CD8-positive, alpha-beta memory T cell (primary cell): ENCODE results near the gene ANKRD34A. TPM values are rescaled to one million over a fixed set of nuclear protein-coding genes. Genes with fewer than 3 reads are reported as not detected.

Experiments used
- CTCF ChIA-PET: fragments of 350-600 bp; sonication (Branson Sonifier 250); formaldehyde crosslinking; loops from one replicate; lab custom pipeline; 2021; ENCODE audit warnings: antibody characterized with exemption; lab: Charles Lee
- POLR2A ChIA-PET: fragments of 350-600 bp; sonication (Branson Sonifier 250); formaldehyde crosslinking; loops from one replicate; lab custom pipeline; 2021; ENCODE audit warnings: antibody characterized with exemption; lab: Charles Lee
- DNase-seq, 5 donors: peaks; one replicate each; pipeline versions ENCODE4 v3.0.0 to v3.0.0-alpha.2; 2020 to 2022; ENCODE audit warnings: mixed read lengths in 1 of 5
- H3K27ac ChIP-seq: one replicate; pipeline ENCODE4 v1.7.0; 2013; ENCODE audit warnings: low read depth, mild to moderate bottlenecking, low read length, moderate library complexity
- H3K27me3 ChIP-seq: 2 replicates; pipeline ENCODE4 v1.7.0; 2013; ENCODE audit warnings: low read length, mild to moderate bottlenecking; ENCODE audit not compliant: insufficient read depth, poor library complexity, severe bottlenecking
- H3K36me3 ChIP-seq: 2 replicates; pipeline ENCODE4 v1.7.0; 2013; ENCODE audit warnings: mild to moderate bottlenecking, low read length, moderate library complexity; ENCODE audit not compliant: insufficient read depth
- H3K4me1 ChIP-seq: 2 replicates; pipeline ENCODE4 v1.7.0; 2013; ENCODE audit warnings: mild to moderate bottlenecking, low read length, moderate library complexity; ENCODE audit not compliant: insufficient read depth
- H3K4me3 ChIP-seq: 2 replicates; pipeline ENCODE4 v1.7.0; 2013; ENCODE audit warnings: mild to moderate bottlenecking, low read length
- H3K9me3 ChIP-seq: 2 replicates; pipeline ENCODE4 v1.7.0; 2013; ENCODE audit warnings: mild to moderate bottlenecking, low read length
- H3K27ac Mint-ChIP-seq, 8 donors: one replicate each; pipeline ENCODE4 v1.8.0; 2020 to 2021; ENCODE audit warnings: mixed read lengths in 8 of 8, mild to moderate bottlenecking in 6 of 8, inconsistent platforms in 3 of 8, moderate library complexity in 3 of 8
- H3K27me3 Mint-ChIP-seq, 2 donors: one replicate each; pipeline ENCODE4 v1.8.0; 2020 to 2021; ENCODE audit warnings: mixed read lengths in 2 of 2, mild to moderate bottlenecking in 1 of 2, moderate library complexity in 1 of 2
- H3K36me3 Mint-ChIP-seq, 3 donors: one replicate each; pipeline ENCODE4 v1.8.0; 2020 to 2021; ENCODE audit warnings: mixed read lengths in 3 of 3, inconsistent platforms in 1 of 3, mild to moderate bottlenecking in 1 of 3
- H3K4me1 Mint-ChIP-seq, 3 donors: one replicate each; pipeline ENCODE4 v1.8.0; 2020 to 2021; ENCODE audit warnings: mixed read lengths in 3 of 3, inconsistent platforms in 1 of 3, mild to moderate bottlenecking in 1 of 3
- H3K4me3 Mint-ChIP-seq, 7 donors: one replicate each; pipeline ENCODE4 v1.8.0; 2020 to 2021; ENCODE audit warnings: mixed read lengths in 7 of 7, mild to moderate bottlenecking in 6 of 7, moderate library complexity in 4 of 7, inconsistent platforms in 2 of 7
- H3K9me3 Mint-ChIP-seq, 5 donors: one replicate each; pipeline ENCODE4 v1.8.0; 2020 to 2022; ENCODE audit warnings: mixed read lengths in 5 of 5, mild to moderate bottlenecking in 3 of 5, moderate library complexity in 2 of 5, inconsistent platforms in 1 of 5
- polyA plus RNA-seq: library from polyadenylated mRNA; unstranded; fragments of 300-500 nt; fragmentation: Illumina TruSeq; gene quantifications from one replicate; pipeline ENCODE4 v1.2.3, GENCODE V29; 2021
- total RNA-seq, 2 experiments: library from RNA; stranded (reverse); gene quantifications; one replicate each; pipeline ENCODE4 v1.2.3, GENCODE V29; 2021

Gene ANKRD34A
- total and polyA plus RNA-seq, 3 experiments from 2014 or later: 0.97 to 8.7 (median 6.9) TPM

DNA sequence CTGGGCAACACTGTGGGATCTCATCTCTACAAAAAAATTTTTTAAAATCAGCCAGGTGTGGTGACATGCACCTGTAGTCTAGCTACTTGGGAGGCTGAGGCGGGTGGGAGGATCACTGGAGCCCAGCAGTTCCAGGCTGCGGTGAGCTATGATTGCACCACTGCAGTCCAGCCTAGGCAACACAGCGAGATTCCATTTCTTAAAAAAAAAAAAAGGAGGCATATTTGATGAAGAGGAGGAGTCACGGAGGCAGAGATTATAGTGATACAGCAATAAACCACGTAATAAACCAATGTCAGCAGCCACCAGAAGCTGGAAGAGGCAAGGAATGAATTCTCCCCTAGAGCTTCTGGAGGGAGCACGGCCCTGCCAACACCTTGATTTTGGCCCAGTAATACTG, 10.5 kb downstream of the ANKRD34A start:
- no peak for DNase-seq
- Mint-ChIP-seq H3K27me3 (no peaks in the 10 kb centered on the region), H3K4me1 (peaks cover 83 to 87% (median 83%) of the 10 kb centered on the region in 3 donors), H3K9me3 (no peaks in the 10 kb centered on the region), H3K27ac (peak overlapping the region in 5 of 8 donors; percentile 14 to 66 (median 58)), H3K4me3 (peak overlapping the region in 3 of 7 donors; percentile 36 to 40 (median 37)), H3K36me3 (peaks cover 0 to 41% (median 8%) of the 10 kb centered on the region in 3 donors)
- no peak overlapping the region for H3K4me3 ChIP-seq
- H3K27me3 ChIP-seq: no peaks in the 10 kb centered on the region
- H3K36me3 ChIP-seq: no peaks in the 10 kb centered on the region
- CTCF ChIA-PET: no interaction called here
- POLR2A ChIA-PET: interaction anchor here (1.0 to 7.1 kb wide), 2 partner anchors 10 to 26 kb away, joined by 7 to 87 read pairs; partner anchors contain the start of gene RBM8A
- no peaks in the 10 kb centered on the region for H3K9me3 ChIP-seq
- H3K27ac ChIP-seq: no peak overlapping the region
- peaks cover 58% of the 10 kb centered on the region for H3K4me1 ChIP-seq

DNA sequence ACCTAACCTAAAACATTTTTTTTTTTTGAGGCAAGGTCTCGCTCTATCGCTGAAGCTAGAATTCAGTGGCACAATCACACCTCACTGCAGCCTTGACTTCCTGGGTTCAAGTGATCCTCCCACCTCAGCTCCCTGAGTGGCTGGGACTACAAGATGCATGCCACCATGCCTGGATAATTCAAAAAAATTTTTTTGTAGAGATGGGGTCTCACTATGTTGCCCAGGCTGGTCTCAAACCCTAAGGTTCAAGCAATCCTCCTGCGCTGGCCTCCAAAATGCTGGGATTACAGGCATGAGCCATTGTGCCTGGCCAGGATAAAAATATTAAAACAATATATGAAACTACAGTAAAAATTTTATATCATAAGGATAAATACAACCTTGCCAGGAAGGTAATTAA, 11.5 kb downstream of the ANKRD34A start:
- no peaks in the 10 kb centered on the region for H3K9me3 Mint-ChIP-seq
- peaks cover 0 to 46% (median 8%) of the 10 kb centered on the region in 3 donors for H3K36me3 Mint-ChIP-seq
- H3K4me3 Mint-ChIP-seq: peak overlapping the region in 1 of 7 donors; percentile 7
- ChIA-PET CTCF (no interaction called here), POLR2A (interaction anchor here (7.1 kb wide), 1 partner anchor 25 kb away, joined by 87 read pairs; the partner anchor contains the start of gene RBM8A)
- peak overlapping the region in 1 of 8 donors; percentile 43 for H3K27ac Mint-ChIP-seq
- H3K36me3 ChIP-seq: no peaks in the 10 kb centered on the region
- H3K27ac ChIP-seq: no peak overlapping the region
- no peaks in the 10 kb centered on the region for H3K27me3 Mint-ChIP-seq
- H3K27me3 ChIP-seq: no peaks in the 10 kb centered on the region
- no peak overlapping the region for H3K4me3 ChIP-seq
- H3K9me3 ChIP-seq: no peaks in the 10 kb centered on the region
- peaks cover 78 to 85% (median 83%) of the 10 kb centered on the region in 3 donors for H3K4me1 Mint-ChIP-seq
- peaks cover 49% of the 10 kb centered on the region for H3K4me1 ChIP-seq
- no peak for DNase-seq

DNA sequence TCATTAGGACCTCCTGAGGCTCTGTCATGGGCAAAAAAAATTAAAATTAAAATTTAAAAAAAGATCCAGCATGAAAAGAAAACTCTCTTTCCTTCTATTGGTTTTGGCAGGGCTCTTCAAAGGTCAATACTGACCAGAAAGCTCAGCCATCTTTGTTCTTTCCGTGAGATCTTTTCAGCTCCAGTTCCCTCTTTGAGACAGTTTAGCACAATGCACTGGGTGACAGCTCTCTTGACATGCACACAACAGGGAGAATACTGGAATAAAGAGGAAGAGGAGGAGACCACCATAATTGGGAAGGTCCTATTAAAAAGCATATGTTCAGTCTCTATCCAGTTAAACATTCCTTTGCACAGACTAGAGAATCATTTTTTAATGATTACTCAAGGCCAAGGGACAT, 12.8 kb downstream of the ANKRD34A start:
- Mint-ChIP-seq H3K27ac (peak overlapping the region; percentile 1 to 48 (median 36)), H3K36me3 (peaks cover 0 to 50% (median 8%) of the 10 kb centered on the region in 3 donors), H3K4me1 (peaks cover 71 to 89% (median 85%) of the 10 kb centered on the region in 3 donors), H3K9me3 (no peaks in the 10 kb centered on the region), H3K27me3 (no peaks in the 10 kb centered on the region), H3K4me3 (no peak overlapping the region)
- Histone ChIP-seq H3K36me3 (peaks cover 10% of the 10 kb centered on the region), H3K27ac (no peak overlapping the region), H3K27me3 (no peaks in the 10 kb centered on the region), H3K4me1 (peaks cover 45% of the 10 kb centered on the region), H3K4me3 (no peak overlapping the region), H3K9me3 (no peaks in the 10 kb centered on the region)
- no peak for DNase-seq
- ChIA-PET CTCF (no interaction called here), POLR2A (interaction anchor here (0.7 kb wide), 1 partner anchor 20 kb away, joined by 3 read pairs; no protein-coding TSS in a partner anchor)

DNA sequence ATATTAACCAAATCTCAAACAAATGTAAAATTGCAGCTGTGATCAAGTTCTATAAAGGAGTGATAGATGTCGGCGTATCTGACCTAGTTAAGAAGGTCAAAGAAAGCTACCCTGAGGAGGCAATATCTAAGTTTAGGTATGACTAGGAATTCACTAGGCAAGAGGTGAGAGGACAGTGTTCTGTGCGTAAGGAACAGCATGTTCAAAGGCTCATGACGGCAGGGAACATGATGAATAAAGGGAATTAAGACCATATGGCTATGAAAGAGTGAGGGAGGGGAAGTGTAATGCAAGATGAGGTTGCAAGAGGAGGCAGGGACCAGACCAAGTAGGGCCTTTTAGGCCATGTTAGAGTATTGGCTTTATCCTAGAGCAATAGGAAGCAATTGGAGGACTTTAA, 15.2 kb downstream of the ANKRD34A start:
- Histone ChIP-seq H3K4me1 (peaks cover 24% of the 10 kb centered on the region), H3K27ac (no peak overlapping the region), H3K27me3 (no peaks in the 10 kb centered on the region), H3K4me3 (no peak overlapping the region), H3K9me3 (no peaks in the 10 kb centered on the region), H3K36me3 (peaks cover 13% of the 10 kb centered on the region)
- no peak for DNase-seq
- no peak overlapping the region for H3K4me3 Mint-ChIP-seq
- H3K27me3 Mint-ChIP-seq: no peaks in the 10 kb centered on the region
- peak overlapping the region in 6 of 8 donors; percentile 6 to 81 (median 46) for H3K27ac Mint-ChIP-seq
- peaks cover 50 to 71% (median 68%) of the 10 kb centered on the region in 3 donors for H3K4me1 Mint-ChIP-seq
- POLR2A ChIA-PET: interaction anchor here (1.5 kb wide), 1 partner anchor 9 kb away, joined by 6 read pairs; the partner anchor contains the start of gene LIX1L
- CTCF ChIA-PET: interaction anchor here (0.7 to 1.7 kb wide), 5 partner anchors 9 to 104 kb away, joined by 3 to 6 read pairs (median 5); partner anchors contain the start of genes ANKRD34A, LIX1L, NUDT17 and POLR3GL
- H3K9me3 Mint-ChIP-seq: no peaks in the 10 kb centered on the region
- peaks cover 0 to 60% (median 10%) of the 10 kb centered on the region in 3 donors for H3K36me3 Mint-ChIP-seq

DNA sequence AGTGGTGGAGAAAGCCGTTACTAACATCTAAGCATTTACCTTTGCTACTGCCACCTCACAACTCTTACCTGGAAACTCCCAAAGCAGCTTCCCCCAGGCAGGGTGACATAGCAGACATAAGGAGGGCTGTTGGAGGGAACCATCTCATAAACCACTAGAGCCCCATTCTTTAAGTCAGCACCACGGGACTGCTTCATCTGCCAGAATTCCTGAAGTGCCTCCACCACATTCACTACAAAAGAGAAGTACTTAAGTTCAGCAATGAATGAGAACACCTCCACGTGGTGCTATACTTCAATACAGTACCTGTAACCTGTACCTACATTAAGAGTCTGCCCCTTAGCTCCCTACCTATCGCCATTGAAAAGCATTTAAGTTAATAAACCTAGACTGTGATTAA, 16.8 kb downstream of the ANKRD34A start:
- no peaks in the 10 kb centered on the region for H3K9me3 ChIP-seq
- no peak overlapping the region for H3K27ac ChIP-seq
- Mint-ChIP-seq H3K27ac (peak overlapping the region in 2 of 8 donors; percentile 0 to 52), H3K4me3 (no peak overlapping the region), H3K4me1 (peaks cover 38 to 63% (median 59%) of the 10 kb centered on the region in 3 donors), H3K36me3 (peaks cover 0 to 66% (median 13%) of the 10 kb centered on the region in 3 donors), H3K9me3 (no peaks in the 10 kb centered on the region), H3K27me3 (no peaks in the 10 kb centered on the region)
- no peaks in the 10 kb centered on the region for H3K27me3 ChIP-seq
- no peak overlapping the region for H3K4me3 ChIP-seq
- no peak for DNase-seq
- ChIA-PET CTCF (no interaction called here), POLR2A (no interaction called here)
- peaks cover 13% of the 10 kb centered on the region for H3K4me1 ChIP-seq
- H3K36me3 ChIP-seq: peaks cover 18% of the 10 kb centered on the region

DNA sequence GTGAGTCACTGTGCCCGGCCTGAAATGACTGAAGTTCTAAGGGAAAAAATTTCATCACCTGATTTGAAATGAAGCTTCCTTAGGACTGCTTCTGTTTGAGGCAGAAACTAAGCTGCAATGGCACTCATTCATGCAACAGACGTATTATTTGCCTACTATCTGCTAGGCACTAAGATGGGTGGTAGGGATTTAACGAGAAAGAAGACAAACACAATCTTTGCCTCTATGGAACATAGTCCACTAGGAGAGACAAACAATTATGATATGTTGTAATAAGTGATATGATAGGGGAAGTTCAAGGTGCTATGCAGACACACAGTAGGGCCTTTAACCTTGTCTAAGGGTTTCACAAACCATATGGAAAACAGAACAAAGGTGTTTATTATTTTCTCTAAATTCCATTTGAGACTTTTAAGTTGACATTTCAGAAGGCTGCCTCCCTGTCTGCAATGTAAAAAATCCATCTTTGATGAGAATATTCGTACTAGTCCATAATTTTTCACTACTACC, 17.8 kb downstream of the ANKRD34A start:
- peaks cover 13% of the 10 kb centered on the region for H3K4me1 ChIP-seq
- H3K27me3 ChIP-seq: no peaks in the 10 kb centered on the region
- no peak for DNase-seq
- no peak overlapping the region for H3K27ac ChIP-seq
- Mint-ChIP-seq H3K27me3 (no peaks in the 10 kb centered on the region), H3K9me3 (no peaks in the 10 kb centered on the region), H3K4me1 (peaks cover 29 to 58% (median 52%) of the 10 kb centered on the region in 3 donors), H3K4me3 (no peak overlapping the region), H3K36me3 (peaks cover 0 to 67% (median 15%) of the 10 kb centered on the region in 3 donors), H3K27ac (peak overlapping the region in 1 of 8 donors; percentile 0)
- ChIA-PET POLR2A (no interaction called here), CTCF (interaction anchor here (1.5 kb wide), 1 partner anchor 12 kb away, joined by 4 read pairs; the partner anchor contains the start of gene LIX1L)
- peaks cover 23% of the 10 kb centered on the region for H3K36me3 ChIP-seq
- no peak overlapping the region for H3K4me3 ChIP-seq
- no peaks in the 10 kb centered on the region for H3K9me3 ChIP-seq

DNA sequence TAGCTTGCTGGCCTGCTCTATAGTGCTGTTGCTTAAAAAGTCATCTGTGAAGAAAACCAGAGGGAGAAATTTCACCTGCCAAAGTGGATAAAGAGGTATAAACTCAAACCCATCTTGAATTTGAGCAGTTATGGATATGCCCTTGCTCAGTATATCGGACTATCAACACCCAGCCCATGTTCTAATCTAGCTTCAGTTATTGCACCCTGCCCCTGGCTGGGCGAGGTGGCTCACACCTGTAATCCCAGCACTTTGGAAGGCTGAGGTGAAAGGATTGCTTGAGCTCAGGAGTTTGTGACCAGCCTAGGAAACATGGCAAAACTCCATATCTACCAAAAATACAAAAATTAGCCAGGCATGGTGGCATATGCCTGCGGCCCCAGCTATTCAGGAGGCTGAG, 19.8 kb downstream of the ANKRD34A start:
- no peak for DNase-seq
- Histone ChIP-seq H3K4me3 (no peak overlapping the region), H3K36me3 (peaks cover 23% of the 10 kb centered on the region), H3K27me3 (no peaks in the 10 kb centered on the region), H3K4me1 (no peaks in the 10 kb centered on the region), H3K9me3 (no peaks in the 10 kb centered on the region), H3K27ac (no peak overlapping the region)
- Mint-ChIP-seq H3K27ac (peak overlapping the region in 3 of 8 donors; percentile 24 to 69 (median 38)), H3K4me1 (peaks cover 14 to 40% (median 33%) of the 10 kb centered on the region in 3 donors), H3K27me3 (no peaks in the 10 kb centered on the region), H3K36me3 (peaks cover 0 to 68% (median 12%) of the 10 kb centered on the region in 3 donors), H3K4me3 (no peak overlapping the region), H3K9me3 (no peaks in the 10 kb centered on the region)
- CTCF ChIA-PET: interaction anchor here (0.7 to 1.3 kb wide), 5 partner anchors 13 to 99 kb away, joined by 3 to 5 read pairs (median 3); partner anchors contain the start of genes ITGA10, LIX1L and NUDT17
- POLR2A ChIA-PET: interaction anchor here (0.9 kb wide), 1 partner anchor 99 kb away, joined by 3 read pairs; the partner anchor contains the start of gene NUDT17

DNA sequence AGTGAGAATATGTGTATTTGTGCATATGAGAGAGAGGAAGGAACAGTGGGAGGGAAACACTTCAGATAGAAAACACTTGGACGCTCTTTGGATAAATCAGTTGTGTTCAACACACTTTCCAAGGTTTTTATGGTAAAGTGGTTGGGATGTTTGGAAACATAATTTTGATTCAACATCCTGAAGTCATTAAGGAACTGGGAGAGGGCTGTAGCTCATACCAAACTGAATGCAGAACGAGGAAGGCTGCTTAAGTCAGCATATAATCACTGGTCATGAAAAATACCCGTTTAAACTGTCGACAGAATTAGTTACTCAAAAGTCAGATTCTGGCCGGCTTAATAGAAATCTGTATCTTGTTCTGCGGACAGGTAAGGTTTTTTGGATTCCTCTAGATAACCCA, 21.5 kb downstream of the ANKRD34A start:
- Histone ChIP-seq H3K27ac (no peak overlapping the region), H3K9me3 (no peaks in the 10 kb centered on the region), H3K27me3 (no peaks in the 10 kb centered on the region), H3K4me1 (no peaks in the 10 kb centered on the region), H3K4me3 (no peak overlapping the region), H3K36me3 (peaks cover 23% of the 10 kb centered on the region)
- CTCF ChIA-PET: interaction anchor here (1.4 kb wide), 1 partner anchor 35 kb away, joined by 5 read pairs; no protein-coding TSS in a partner anchor
- peaks cover 4 to 23% (median 19%) of the 10 kb centered on the region in 3 donors for H3K4me1 Mint-ChIP-seq
- H3K9me3 Mint-ChIP-seq: no peaks in the 10 kb centered on the region
- DNase-seq: no peak
- peak overlapping the region in 4 of 8 donors; percentile 10 to 58 (median 36) for H3K27ac Mint-ChIP-seq
- H3K4me3 Mint-ChIP-seq: no peak overlapping the region
- POLR2A ChIA-PET: no interaction called here
- peaks cover 0 to 64% (median 12%) of the 10 kb centered on the region in 3 donors for H3K36me3 Mint-ChIP-seq
- H3K27me3 Mint-ChIP-seq: no peaks in the 10 kb centered on the region
